Cortex of kidney (tissue), 1 donor: ENCODE data around the gene TNPO3.

Source experiments
- DNase-seq: peaks from one replicate; lab custom pipeline; 2025; lab: John Stamatoyannopoulos, UW

Gene TNPO3

DNA sequence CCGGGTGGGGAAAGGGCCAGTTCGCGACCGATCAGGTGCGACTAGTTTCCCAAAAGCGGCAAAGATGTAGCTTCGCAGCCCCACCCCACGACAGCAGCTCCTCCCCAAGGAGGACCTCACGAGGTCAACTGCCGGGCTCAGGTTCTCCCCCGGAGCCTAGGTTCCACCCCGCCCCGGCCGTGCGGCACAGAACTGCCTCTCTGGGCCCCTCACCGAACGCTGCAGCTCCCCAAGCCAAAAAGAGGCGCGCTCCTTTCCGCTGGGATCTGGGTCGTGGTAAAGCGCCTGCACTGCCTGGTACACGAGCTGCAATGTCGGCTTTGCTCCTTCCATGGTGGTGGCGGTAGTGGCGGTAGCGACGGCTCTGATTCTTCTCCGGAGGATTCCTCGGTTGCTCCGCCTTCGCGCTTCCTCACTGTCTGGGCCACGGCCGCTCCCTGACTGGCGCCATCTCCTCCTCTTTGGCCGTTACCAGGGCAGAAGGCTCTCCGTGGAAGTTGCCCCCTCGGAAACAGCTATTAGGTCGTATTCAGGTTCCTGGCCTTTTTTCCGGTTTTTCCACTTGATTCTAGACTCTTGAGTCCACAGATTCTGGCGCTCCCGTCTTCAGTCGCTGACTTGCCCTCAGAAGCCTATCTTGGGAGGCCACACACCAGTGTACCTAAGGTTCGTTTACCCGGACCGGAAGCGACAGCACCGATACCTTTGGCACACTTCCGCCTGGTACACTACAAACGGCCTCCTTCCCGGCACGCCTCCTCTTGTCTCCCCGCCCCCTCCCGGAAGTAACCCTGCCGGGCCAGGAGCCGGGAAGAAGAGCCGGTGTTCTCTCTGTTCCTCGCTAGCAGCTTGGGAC, at the start of gene TNPO3:
TNPO3 (minus strand) TSS at position 674 of the 856 bp plus-strand sequence; CDS start at position 333, 341 bp downstream.
- no peak for DNase-seq

DNA sequence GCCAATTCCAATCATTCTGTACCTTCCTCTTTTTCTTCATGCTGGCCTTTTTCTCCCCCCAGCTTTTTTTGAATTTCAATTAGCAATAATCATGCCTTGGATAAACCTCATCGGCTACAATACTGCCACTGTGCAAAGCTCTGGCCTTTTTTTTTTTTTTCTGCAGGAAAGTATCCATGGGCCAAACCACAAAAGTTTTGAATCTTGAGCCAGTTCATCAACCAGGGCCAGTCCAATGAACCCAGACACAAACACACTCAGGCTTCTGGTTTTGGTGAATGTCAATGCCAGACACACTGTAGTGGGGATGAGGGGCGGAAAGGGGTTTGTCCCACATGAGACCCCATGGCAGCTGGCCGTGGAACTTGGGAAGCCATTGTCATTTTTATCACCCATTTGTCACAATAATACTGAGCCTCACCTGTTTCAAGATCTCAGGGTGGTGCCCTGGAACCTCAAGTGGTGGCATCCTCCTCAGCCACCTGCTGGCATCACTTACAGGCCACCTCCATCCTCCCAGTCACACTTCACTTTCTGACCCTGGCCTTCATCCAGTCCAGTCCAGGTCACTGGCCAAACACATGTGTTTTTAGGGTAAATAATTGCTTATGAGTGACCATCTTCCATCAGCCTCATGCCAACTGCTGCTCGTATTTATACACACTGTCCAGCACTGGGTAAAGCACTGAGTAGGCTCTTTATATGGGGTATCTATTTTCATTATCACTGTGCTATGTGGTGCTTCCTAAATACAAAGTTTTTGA, 48.8 kb upstream of the TNPO3 start:
- DNase-seq, result no peak

DNA sequence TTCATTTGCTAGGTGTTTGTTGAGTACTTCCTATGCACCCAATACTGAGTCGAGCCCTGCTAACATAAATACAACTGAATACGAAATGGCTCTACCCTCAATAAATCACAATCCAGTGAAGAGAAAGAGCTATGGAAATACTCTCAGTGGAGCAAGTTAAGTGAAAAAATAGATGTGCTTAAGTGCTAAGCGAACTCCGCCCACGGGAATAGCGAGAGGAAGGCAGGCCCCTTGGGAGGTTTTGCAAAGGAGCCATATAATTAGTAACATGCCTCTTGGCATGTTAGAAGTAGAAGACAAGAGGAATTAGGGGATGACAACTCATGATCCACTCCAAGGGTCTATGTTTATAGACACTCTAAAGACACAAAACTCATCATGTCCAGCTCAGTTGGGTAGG, 46.8 kb upstream of the TNPO3 start:
- DNase-seq, result no peak

- no peak for DNase-seq
Measured at GRCh38 chr7:129100827-129101166, 45.9 kb upstream of the TNPO3 start.

DNA sequence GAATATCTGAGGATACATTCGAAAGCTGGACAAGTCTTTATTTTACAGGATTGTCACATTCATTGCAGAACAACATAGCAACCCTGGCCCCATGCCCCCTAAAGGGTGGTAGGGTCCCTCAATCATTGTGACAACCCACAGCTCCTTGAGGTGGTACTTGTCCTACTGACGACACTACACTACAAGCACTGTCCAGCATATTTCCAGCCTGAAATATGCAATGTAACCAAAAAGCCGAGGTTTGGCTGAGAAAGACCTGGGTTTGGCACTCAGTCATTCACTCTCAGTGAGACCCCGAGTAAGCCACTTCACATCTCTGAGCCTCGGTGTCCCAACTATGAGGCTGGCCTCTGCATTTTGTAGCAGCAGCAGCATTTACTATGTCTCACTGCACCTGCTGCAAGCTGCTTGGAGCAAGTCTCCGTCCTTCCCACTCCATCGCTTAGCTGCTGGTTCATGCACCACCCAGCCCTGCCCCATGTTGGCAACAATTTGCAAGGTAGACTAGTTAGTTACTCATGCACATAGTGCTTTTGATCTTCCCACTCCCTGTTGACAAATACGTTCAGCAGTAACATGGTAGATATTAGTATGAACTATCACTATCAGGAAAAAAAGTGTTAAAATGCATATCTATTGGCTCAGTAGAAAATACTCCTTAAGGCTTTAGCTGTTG, 43.6 kb upstream of the TNPO3 start:
- no peak for DNase-seq

GRCh38 chr7:129095258-129095657, 40.3 kb upstream of the TNPO3 start:
- DNase-seq, result no peak

DNA sequence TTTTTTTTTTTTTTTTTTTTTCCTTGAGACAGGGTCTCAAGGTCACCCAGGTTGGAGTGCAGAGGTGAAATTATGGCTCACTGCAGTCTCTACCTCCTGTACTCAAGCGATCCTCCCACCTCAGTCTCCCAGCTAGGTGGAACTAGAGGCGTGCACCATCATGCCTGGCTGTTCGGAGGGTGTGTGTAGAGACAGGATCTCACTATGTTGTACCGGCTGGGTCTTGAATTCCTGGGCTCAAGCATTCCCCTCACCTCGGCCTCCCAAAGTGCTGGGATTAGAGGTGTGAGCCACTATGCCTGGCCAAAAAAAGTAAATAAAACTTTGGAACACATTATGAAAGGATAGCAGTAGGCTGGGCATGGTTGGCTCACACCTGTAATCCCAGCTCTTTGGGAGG, 39.6 kb upstream of the TNPO3 start:
- DNase-seq, result no peak

DNA sequence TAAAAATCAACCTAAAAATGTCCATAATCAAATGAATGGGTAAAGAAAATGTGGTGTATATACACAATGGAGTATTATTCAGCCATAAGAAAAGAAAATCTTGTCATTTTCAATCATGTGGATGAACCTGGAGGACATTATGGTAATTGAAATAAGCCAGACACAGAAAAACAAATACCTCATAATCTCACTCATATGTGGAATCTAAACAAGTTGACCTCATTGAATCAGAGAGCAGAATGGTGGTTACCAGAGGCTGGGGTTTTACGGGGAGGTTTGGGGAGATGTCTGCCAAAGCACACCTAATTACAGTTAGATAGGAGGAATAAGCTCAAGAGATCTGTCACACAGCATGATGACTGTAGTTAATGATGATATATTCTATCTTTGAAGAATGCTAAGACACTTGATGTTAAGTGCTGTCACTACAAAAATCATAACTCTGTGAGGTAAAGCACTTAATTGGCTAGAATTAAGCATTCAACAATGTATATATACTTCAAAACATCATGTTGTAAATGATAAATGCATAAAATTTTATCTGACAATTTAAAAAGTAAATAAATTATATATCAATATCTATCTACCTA, 39.1 kb upstream of the TNPO3 start:
- no peak for DNase-seq

- no peak for DNase-seq
Measured at GRCh38 chr7:129091484-129092002, 36.6 kb upstream of the TNPO3 start.

GRCh38 chr7:129090300-129090907, 35.5 kb upstream of the TNPO3 start:
- no peak for DNase-seq

GRCh38 chr7:129089521-129090212, 34.8 kb upstream of the TNPO3 start:
- DNase-seq, result no peak

- DNase-seq, result no peak
Measured at GRCh38 chr7:129084801-129085551, 30.1 kb upstream of the TNPO3 start.

DNA sequence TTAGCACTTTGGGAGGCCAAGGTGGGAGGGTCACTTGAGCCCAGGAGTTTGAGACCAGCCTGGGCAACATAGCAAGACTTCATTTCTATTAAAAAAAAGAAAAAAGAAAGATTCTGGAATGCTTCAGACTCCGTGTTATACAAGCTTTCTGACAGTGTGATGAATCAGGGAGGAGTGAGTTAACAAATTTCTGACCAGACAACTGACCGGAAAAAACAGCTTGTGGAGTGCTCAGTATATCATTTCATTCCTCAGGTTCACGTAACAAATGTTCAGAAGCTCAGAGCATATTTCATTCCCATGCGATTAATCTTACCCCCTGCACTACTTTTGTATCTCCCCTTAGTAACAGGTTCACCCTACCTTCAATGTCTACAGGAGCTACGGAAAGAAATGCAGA, 28.6 kb upstream of the TNPO3 start:
- DNase-seq, result no peak

DNA sequence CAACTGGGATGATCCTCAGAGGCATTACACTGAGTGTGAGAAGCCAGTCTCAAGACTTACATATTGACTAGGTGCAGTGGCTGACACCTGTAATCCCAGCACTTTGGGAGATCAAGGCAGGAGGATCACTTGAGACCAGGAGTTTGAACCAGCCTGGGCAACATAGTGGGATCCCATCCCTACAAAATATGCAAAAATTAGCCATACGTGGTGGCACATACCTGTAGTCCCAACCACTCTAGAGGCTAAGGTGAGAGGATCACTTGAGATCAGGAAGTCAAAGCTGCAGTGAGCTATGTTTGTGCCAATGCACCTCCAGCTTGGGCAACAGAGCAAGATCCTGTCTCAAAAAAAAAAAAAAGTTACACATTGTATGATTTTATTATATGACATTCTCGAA, 23.5 kb upstream of the TNPO3 start:
- DNase-seq, result no peak

DNA sequence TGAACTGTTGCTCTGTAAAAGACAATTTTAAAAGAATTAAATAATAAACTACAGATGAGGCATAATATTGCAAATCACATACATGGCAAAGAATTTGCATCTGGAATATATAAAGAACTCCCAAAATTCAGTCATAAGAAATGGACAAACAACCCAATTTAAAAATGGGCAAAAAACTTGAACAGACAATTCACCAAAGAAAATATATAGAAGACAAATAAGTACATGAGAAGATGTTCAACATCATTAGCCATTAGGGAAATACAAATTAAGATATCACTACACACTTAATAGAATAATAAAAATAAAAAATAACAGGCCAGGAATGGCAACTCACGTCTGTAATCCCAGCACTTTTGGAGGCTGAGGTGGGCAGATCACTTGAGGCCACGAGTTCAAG, 22.0 kb upstream of the TNPO3 start:
- DNase-seq, result no peak

DNA sequence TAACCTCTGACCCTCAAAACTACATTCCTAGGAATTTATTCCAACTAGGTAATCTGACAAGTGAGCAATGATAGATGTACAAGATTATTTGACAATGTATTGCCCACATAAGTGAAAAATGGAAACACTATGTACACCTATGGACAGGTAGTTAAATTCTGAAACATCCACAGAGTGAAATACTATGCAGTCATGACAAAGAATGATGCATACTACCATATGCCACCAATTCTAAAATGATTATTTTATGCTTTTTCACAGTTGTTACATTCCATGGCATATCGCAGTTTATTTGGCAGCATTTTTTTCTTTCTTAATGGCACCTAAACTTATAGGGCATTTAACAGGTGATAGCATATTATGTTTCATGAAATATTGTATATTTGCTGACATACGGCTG, 20.1 kb upstream of the TNPO3 start:
- no peak for DNase-seq

- DNase-seq, result no peak
Measured at GRCh38 chr7:129074361-129074871, 19.5 kb upstream of the TNPO3 start.

DNA sequence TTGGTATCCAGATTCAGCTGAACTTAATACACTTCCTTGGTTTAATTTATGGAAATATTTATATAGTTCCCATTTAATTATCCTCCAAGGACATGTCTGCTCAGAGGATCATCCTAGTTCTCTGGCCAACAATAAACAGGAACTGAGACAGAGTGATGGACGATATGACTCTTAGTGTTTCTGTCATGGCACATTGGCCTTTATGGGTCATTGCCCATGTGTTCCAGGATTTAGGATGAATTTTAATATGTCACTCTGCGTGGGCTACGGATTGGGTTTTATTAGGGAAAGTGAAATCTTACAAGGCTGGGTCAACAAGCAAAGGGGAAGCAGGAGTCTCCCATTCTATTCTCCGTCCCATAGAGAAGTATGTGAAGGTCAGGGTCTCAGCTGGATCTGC, 18.8 kb upstream of the TNPO3 start:
- no peak for DNase-seq

DNA sequence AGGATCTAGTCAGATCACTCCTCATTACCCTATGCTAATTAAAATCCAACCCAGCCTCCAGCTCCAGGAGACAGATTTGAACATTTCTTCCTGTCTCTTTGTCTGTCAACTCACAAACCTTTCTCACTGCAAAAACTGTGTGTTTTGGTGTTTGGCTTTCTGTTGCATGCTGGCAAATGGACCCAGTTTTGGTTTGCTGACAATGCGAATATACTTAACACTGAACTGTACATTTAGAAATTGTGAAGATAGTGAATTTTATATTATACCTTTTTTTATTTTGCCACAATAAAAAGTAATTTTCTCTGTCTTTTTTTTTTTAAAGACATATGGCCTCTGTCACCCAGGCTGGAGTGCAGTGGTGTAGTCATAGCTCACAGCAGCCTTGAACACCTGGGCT, 18.3 kb upstream of the TNPO3 start:
- DNase-seq, result no peak

GRCh38 chr7:129072479-129073011, 17.6 kb upstream of the TNPO3 start:
- DNase-seq, result no peak
